HG03342 (cell line): ENCODE data around the gene EFR3B.

Experiments used
- ATAC-seq: cut with Tn5 transposase; IDR thresholded peaks from one replicate; pipeline ENCODE4 v1.9.1; 2021; ENCODE audit warnings: mild to moderate bottlenecking, moderate library complexity; ENCODE audit not compliant: unreplicated experiment

The EFR3B gene

DNA sequence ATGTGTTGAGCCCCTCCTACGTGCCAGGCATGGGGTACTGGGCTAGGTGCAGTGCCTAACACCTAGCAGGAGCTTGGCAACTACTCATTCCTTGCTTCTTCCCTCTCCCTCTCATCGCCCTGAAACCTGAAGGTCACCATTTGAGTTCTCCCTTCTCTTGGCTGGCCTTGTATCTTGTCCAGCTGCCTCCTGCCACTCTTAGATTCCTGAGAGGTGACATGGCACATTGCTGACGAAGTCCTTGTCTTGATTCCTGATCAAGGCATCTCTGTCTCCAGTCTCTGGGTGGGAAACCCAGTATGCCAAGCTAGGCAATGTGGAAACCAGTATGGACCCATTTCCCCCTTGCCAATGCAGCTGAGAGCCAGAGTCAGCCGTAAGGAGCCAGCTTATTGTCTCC, 9.0 kb upstream of the EFR3B start:
- no peak for ATAC-seq

DNA sequence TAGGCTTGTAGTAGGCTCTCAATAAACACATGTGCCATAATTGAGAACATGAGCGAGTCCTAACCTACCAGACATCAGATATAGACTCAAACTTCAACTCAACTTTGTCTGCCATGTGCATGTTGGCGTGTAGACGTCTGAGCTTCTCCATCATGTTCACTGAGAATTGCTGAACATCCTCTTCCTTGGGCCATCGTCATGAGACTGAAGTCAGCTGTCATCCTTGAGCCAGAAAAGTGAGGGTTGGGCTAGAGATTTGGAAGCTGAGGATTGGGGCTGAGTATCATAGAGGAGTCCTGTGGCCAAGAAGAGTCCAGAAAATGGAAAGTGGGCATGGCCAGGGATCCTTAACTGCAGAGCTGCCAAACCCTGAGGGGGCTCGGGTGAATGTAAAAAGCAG, 7.8 kb upstream of the EFR3B start:
- no peak for ATAC-seq

DNA sequence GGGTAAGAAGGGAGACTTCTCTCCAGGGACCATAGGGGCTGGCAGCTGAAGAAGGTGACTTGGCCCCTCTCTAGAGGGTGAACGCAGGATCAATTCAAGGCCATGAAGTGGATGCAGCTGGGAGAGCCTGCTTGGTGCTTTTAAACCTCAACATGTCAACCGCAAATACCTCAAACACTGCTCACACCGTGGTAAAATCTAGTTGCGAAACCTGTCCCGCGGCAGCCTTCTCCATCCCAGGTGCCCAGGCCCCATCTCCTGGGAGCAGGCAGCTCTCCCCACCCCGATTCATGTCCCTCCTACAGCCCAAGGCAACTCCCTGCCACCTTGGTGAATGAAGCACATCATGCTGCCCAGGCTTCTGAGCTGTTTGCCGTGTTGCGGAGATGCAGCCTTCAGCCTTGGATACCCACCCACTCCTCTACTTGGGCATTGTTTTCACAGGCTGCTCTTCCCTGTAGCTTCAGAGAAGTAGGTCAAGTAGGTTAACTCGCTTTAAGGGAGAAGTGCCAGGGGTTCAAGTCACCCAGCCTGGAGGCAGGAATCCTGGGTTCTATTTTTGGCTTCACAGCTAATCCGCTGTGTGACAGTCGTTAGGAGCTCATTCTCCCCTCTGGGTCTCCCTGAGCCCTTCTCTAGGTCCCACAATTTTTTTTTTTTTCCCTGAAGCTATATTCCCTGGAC, 6.2 kb upstream of the EFR3B start:
- ATAC-seq = no peak

DNA sequence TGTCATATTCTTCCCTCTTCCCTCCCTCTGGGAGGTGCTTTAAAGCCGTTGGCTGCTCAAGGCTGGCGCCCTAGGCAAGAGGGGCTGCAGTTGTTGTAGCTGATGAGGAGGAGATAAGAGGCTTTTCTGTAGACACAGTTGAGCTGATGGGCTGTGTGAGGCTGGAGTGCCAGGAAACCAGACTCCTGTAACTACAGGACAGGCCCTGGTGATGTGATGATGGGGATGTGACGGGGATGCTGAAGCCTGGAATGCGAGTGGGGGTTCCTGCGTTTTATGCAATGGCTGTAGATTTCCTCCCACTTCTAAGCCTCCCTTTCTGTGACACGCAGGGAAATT, 5.7 kb upstream of the EFR3B start:
- no peak for ATAC-seq

- no peak for ATAC-seq
Observed at GRCh38 chr2:25039126-25039525, 2.8 kb upstream of the EFR3B start.

GRCh38 chr2:25041307-25041927, 459 bp upstream of the EFR3B start:
- peak; percentile 4 for ATAC-seq

DNA sequence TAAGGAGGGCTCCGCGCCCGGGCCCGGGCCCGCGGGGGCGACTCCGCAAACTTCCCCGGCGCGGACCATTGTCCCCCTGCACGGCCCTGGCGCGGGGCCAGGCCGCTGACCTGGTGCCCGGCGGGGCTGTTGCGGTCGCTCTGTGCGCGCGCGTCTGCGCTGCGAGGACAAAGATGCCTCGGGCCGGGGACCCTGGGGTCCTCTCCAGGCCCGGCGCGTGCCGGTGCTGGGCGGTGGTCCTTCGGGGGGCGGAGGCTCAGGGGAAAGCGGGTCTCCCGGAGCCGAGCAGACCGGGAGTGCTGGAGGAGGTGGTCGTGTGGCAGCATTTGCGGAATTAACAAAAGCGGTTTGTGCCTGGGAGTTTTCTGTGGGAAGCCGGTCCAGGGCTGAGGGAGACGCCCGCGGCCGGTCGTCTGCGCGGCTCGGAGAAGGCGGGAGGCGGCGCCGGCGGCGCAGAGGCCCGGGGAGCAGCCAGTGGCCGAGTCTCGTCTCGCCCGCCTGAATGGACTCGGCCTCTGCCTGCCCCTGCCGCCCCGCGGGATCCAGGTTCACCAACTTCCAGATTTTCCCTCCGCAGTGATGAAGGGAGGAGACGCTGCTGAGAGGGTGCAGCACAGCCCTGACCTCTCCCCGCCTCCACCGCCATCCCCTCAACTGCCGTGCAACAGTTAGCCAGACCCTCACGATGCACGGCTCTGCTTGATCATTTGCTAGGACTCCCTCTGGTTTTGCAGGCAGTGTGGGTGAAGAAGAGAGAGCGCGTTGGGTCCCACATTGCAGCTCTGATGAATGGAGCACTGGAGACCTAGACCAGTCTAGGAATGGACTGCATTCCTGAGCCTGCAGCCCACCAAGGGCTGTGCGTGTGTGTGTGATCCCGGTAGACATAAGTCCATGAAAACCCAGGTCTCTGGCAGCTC, 705 bp downstream of the EFR3B start:
- no peak for ATAC-seq

DNA sequence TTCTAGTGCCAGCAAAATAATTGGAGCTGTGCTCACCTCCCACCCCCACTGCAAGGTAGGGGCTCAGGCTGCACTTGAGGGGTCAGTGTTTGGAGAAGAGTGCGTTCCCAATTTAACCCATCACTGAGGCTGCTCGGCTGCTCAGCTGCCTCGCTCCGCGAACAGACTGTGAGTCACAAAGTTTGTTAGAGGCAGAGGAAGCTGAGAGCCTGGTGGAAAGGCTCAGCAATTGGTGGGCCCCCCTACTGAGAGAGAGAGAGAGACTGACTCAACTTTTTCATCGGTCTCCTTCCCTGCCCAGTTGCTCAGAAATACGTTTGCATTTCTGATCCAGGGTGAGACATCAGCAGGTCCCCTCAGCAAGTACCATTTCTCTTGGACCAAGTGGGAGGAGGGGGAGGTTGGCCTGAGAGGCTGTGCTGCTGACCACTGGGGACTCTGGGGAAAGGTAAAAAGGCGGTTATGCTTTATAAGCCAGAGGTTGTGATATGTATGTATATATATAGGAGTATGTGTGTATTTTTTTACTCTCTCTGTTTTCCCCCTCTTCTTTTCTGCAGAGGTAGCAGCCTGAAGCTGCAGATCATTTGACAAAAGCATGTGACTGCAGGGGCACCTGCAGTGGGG, 1.5 kb downstream of the EFR3B start:
- ATAC-seq = no peak

DNA sequence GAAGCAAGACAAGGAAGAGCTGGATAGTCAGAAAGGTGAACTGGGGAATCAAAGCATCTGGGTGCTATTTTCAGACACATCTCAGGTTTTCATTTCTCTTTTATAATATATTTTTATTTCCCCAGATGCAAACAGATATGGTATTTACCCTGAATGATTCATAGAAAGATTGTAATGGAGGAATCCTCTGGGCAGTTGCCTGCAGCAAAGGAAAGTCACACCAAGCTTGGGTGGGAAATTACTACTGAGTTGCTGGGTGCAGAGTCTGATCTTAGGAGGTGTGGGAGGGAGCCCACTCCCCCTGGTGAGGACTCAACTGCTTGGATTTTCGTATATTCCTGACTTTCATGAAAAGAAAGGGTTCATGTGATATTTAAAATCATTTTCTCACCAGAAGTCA, 2.1 kb downstream of the EFR3B start:
- ATAC-seq = no peak

GRCh38 chr2:25044990-25045389, 3.1 kb downstream of the EFR3B start:
- ATAC-seq = no peak

DNA sequence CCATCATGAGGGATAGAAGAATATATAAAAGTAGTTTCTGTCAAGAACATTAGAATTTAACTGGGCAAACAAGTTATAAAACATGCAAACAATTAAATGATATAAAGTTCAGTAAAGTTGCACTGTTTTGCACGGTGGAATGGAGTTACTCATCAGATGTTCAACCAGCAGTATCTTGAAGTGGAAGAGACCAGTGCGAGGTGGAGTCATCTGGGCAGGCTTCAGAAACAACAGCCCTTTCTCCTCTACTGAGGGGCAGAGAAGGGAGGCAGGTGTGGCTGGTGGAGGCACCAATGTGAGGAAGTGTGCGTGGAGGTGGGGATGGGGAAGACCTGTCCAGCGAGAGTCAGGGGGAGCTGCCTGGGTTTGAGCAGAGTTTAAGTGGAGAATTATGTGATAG, 7.5 kb downstream of the EFR3B start:
- no peak for ATAC-seq

DNA sequence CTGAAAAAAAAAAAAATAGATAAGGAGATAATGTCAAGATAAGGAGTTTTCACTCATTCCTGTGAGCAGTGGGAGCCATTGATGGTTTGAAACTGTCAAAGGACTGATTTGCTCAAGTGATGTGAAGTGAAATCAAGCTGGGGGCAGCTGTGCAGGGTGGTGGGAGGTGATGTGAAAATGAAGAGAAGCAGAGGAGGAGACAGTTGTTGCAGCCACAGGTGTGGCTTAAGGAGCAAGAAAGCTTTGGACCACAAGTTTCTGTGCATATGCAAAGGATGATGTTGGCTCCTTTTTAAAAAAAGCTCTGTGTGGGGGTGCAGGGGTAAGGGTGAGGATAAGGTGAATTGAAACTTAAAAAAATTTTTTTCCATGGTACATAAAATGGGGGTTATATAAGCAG, 8.3 kb downstream of the EFR3B start:
- ATAC-seq = no peak

- no peak for ATAC-seq
Observed at GRCh38 chr2:25053041-25053440, 11.2 kb downstream of the EFR3B start.

- ATAC-seq = no peak
Observed at GRCh38 chr2:25054720-25055119, 12.8 kb downstream of the EFR3B start.

DNA sequence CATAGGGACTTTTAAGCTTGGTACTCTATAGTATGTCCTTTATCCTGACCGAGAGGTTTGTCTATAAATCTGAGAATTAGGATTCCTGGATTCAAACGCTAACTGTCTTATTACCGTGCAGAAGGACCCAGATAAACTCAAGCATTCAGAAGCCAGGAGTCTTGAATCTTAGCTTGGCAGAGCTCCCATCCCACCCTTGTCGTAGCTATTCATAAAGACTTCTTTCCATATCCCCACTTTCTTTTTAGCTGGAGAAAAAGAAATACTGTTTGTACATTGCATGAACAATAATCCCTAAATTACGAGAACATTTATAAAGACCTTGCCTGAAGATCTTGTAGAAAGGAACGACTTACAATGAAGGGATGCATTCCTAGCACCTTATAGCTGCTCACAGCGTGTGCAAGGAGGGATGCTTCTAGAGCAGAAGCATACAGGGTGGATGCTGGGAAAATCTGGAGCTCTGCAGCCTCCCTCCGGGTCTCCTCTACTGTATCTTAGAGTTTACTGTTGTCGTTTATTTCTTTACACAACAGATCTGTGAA, 13.6 kb downstream of the EFR3B start:
- ATAC-seq = no peak

DNA sequence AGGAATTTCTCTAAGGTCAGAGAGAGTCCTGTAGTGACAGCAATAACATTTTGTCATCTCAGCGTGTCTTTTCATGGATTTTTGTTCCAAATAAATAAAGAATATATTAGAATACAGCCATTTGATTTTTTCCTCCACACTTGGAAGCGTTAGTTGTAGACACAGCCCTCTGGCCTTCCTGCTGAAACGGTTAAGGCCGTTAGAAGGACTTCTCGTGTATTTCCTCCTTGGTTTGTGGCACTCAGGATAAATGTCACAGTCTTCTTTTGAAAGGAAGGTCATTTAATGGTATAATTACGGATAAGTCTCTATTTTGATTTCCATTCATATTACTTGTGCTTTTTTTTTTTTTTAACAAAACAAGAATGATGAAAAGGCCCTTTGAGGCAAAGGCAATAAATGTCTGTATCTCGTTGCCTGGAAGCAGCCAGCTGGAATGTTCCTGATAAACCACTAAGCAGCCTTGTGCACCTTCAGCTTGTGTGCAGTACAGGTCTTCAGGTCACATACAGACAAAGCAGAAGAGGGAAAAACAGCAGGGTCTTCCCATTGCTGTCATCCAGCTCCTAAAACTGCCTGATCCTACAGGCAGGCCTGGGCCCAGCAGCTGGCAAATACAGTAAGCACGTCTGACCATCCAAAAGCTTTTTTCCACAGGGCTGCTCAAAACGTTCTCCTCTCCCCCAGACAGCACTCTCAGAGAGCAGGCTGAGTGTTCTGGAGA, 14.4 kb downstream of the EFR3B start:
- ATAC-seq = no peak

DNA sequence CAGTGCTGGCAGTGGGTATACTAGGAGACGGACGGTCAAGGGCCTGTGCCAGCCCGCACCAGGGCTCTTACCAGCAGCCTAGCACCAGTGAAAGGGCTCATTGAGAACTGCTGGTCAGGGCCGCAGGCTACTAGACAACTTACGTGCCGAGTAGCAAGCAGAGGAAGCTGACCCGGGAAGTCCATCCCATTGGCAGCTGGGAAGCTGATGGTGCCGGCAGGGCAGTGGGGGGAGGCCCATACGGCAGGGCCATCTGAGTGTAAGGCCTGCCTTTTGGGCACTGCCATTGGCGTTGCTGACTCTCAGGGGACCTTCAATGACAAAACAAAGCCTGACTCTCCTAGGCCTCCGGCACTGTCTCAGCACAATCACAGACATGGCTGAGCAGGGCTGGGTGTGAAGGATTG, 20.6 kb downstream of the EFR3B start:
- no peak for ATAC-seq

DNA sequence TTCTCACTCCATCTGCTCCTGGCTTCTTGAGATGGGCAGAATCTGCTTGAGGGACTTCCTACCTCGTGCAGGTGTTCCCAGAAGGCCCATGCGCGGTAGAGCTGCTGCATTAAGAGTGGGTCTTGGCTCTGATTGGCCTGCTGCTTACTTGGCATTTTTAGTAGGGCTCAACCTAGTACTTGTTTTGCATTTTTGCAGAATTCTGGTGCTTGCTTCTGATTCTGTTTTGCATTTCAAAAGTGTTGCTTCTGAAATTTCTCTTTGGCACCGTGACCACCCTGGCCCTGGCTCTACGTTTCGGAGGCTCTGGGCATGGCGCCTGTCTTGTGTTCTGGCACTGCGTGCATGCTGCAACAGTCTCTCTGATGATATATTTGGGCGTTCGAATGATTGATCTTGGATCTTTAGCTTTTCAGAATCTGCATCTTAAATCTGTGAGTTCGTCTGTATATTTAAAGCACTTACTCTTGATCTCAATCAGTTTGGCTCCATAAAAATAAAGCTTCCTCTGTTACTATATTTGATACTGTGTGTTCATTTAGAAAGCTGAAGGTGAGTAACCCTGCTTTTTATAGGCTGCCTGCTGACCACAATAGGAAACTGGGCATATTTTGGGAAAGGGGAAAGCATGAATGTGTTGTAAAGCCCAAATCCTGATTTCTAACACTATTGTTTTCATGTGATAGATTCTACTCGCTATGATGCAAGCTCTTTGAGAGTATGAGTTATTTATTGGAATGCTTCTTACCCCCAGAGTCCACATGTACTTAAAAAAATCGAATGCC, 22.2 kb downstream of the EFR3B start:
- ATAC-seq = no peak

DNA sequence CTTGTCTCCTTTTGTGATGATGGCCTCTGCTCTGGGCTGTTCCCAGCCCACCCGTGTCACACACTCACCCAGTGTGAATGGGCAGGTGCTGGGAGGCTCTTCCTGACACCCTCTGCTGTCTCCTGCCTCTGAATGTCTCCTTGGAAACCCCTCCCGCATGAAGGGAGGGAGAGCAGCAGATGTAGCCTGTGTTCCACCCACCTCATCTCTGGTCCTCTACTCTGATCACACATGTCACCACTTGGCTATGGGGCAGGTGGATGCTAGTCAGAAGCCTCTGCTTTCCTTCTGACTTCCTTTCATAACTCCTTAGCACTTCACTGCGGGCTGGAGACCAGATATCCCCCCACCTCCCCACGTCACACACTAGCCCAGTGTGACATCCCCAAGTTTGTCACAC, 23.9 kb downstream of the EFR3B start:
- no peak for ATAC-seq

DNA sequence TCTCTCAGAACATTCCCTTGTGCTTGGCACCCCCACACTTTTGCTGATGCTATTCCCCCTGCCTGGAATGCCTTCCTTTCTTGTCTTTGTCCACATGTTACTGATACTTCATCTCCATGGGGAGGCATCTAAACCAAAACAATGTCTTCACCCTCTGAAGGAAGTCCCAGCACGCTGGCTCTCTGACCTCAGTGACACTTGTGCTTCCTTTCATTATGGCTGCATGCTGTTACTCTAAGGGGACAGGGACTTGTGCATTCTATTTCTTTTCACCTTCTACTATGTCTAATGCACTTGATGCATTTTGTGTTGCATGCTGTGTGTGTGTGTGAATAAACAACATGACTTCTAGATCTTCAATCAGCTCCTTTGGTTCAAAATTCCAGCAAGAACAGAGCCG, 24.6 kb downstream of the EFR3B start:
- ATAC-seq = no peak
